CD1c-positive myeloid dendritic cell (primary cell): ENCODE data around the gene ASTN1.

Source experiments
- DNase-seq: peaks from one replicate; pipeline ENCODE4 v3.0.0-alpha.2; 2016; ENCODE audit errors: extremely low spot score

Gene ASTN1

DNA sequence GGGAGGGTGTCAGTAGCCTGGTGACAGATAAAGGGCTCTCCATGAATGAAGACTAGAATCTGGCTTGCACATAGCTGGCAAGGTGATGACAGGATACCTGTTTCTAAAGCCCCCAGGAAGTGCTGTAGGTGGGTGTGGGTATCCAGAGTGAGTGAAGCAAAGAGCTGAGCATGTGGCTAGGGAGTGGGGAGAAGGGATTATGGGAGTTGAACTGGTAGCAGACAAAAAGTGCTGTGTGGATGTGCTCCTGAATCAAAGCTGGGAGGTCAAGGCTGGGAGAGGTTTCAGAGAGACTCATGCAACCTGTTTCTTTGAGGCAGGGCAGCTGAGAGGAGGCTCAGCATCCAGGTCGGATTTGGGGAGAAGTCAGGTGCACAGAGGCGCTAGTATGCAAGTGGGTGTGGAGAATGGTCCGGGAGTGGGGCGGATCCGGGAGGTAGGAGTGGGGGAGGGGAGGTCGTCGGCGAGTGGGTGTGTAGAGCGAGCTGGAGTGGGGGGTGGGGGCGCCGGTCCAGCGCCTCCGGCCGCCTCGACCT lies 600 bp downstream of the ASTN1 start:
- no peak for DNase-seq

DNA sequence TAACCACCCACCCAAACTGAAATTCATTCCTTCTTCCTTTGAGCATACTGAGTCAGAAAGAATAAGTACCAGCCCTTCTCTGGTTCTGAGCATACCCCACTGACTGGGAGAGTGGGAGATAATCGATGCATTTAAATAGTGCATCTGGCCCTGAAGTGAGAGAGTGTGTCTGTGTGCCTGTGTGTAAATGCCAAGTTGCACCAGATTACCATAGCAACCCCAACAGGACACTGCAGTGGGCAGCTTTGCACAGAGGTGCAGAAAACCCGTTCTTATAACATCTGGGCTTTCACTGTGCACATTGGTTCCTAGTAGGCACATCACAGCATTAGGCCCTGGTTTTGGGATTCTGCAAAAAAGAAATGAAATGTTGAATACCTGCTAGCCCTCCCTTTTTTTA lies 2.3 kb downstream of the ASTN1 start:
- no peak for DNase-seq

DNA sequence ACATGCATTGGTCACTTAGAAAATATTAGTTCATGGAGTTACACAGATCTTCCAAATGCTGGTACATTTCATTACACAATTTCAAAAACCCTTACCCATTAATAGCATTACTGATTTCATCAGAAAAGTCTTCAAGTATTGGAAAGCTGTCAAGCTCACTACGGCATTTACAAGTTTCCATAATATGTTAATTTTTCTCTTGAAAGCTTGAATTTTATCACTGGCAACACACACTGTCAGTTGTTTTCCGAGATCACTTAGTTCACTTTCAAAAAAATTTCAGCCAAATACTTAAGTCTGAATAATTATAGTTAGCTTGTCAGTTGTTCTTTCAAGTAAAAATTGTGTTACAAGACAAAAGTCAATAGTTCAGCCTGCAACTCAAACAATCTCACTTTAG lies 18.0 kb downstream of the ASTN1 start:
- no peak for DNase-seq

- DNase-seq, result no peak
Measured at GRCh38 chr1:177145106-177146070, 19.1 kb downstream of the ASTN1 start.

- no peak for DNase-seq
Measured at GRCh38 chr1:177142791-177143271, 21.7 kb downstream of the ASTN1 start.

DNA sequence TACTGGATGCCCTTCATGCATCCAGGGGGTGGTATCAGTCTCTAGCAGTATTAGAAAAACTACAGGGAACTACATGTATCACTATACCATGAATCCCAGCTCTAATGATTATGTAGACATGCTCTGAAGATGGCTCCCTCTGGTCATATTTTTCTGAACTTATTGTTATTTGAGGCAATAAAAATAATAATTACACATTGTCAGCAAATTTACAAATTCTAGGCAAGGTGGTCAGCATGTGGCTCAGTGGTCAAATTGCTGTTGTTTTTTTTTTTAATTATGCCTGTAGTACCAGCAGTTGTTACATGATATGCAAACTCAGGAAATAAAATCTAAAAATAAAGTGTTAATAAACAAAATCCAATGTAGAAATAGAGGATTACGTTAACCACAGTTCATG lies 22.5 kb downstream of the ASTN1 start:
- no peak for DNase-seq

GRCh38 chr1:177138347-177138746 lies 26.2 kb downstream of the ASTN1 start:
- no peak for DNase-seq

DNA sequence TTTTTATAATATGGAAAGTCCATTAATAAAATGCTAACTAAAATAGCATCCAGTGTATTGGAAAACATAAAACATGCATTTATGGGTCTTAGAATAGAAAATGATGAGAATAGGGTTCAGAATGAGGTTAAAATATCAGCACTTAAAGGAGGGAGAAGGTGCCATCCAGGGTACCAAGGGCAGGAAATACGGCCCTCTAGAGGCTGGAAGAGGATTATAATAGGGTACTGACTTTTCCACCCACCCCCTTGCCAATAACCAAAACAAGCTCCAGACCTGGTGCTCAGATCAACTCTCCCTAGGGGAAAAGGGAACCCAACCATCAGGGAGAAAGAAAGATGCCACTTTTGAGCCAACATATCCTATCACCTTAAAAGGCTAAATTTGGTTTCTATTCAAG lies 26.7 kb downstream of the ASTN1 start:
- no peak for DNase-seq

DNA sequence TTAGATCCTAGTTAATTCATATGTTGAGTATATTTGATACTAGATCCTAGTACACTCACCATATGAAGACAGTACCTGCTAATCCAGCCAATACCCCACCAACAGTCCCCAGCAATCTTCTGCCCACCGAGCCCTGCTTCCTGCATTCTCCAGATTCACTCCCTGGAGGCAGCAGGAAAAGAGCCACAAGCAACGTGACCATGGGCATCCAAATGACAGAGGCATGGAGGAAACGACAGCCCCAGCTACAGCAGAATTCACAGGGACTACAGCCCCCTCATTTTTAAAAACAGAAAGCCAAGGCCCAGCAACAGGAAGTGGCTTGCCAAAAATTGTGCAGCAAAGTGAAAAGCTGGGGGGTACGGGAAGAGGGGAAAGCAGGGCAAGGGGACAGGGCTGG lies 29.3 kb downstream of the ASTN1 start:
- no peak for DNase-seq

DNA sequence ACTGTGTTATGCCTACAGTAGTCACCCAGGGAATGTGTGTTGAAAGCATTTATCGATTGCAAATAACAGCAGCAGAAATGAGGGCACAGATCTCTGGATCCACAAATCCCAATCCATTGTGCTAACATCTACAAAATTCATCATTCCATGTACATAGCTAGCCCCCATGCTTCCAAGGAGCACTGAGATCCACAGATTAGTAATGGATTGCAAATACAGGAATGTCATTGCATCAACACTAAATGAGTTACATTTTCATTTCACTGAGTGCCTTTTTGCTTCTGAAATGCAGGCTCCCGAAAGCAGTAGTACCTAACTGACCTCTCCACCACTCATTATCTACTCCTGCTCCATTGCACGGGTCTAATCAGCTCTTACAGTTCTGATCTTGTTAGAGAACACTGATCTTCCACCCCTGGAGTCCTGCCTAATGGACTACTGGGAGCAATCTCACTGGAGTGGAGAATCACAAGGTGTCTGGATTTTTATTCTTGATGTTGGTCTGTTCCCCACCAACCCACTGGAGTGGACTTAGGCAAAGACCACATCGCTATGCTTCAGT lies 30.5 kb downstream of the ASTN1 start:
- no peak for DNase-seq

DNA sequence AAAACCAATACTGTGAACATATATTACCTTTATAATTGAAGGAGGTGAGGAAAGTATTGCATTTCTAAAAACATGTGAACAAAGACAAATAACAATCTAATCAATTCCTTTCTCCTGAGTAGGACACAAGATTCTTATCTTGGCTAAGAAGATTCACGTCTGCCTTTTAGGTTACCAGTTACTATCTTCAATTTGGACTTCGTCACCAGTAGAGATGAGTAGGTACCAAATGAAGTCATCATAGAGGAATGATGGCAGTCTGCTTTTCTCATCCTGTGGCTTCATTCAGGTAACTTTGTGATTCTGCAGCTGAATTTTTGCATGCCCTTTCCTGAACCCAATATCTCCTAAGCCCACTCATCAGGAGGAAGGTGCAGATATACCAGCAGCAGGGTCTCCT lies 32.4 kb downstream of the ASTN1 start:
- DNase-seq, result no peak

DNA sequence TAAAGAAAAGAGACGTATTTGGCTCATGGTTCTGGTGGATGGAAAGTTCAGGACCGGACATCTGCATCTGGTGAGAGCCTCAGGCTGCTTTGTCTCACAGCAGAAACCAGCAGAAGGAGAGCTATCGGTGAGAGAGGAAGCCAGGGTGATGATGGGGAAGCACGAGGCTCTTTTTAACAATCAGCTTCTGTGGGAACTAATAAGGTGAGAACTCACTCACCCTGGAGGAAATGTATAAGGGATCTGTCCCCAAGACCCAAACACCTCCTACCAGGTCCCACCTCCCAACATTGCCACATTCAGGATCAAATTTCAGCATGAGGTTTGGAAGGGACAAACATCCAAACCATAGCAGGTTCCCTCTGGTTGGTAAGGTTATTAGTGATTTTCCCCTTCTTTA lies 32.8 kb downstream of the ASTN1 start:
- no peak for DNase-seq

GRCh38 chr1:177130451-177130945 lies 34.0 kb downstream of the ASTN1 start:
- DNase-seq, result no peak

- no peak for DNase-seq
Measured at GRCh38 chr1:177128665-177129281, 35.7 kb downstream of the ASTN1 start.

DNA sequence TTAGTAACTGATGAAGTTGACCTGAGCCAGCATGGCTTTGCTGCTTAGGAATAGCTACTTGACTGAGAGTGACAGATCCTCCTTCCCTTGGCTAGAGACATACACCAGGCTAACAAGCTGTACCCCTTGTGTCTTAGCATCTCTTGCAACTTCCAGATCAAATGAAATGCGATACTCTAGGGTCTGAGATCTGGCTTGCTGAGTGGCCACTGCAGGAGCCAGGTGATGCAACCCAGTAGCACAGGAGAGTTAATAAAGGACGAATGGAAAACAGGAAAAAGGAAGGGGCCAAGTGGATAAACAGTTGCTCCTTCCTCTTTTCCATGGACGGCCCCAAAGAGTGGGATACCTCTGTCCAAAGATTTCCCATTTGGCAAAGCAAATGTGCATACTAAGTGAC lies 38.2 kb downstream of the ASTN1 start:
- no peak for DNase-seq

DNA sequence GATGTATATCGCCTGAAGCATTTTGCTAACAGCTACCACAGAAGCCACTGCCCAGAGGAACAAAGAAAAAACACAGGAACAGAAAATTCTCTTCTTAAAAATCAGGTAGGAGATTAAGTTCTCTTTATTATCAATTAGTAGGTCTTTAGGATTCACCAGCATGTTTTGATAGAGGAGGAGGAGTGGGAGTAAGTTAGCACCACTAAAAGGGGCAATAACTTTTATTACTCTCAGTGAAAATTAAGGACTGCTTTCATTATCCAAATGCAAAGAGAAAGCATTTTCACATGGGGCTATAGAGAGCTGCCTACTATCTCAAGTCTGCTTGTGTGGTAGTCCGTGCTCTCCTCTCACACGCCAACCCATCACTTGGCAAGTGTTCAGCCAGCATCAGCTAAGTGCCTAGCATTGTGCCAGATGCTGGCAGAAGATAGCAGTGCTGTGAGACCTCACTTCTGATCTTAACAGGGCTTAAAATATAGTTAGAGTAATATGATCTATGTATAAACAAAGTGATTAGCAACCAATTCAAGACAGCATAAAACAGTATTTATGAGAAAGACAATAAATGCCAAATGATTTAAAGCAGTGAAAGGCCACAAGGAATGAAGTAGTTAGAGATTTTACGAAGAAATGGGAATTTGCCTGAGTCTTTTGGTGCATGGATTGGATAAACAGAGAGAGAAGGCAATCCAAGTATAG lies 39.8 kb downstream of the ASTN1 start:
- DNase-seq, result no peak

GRCh38 chr1:177122461-177123251 lies 41.9 kb downstream of the ASTN1 start:
- DNase-seq, result no peak

DNA sequence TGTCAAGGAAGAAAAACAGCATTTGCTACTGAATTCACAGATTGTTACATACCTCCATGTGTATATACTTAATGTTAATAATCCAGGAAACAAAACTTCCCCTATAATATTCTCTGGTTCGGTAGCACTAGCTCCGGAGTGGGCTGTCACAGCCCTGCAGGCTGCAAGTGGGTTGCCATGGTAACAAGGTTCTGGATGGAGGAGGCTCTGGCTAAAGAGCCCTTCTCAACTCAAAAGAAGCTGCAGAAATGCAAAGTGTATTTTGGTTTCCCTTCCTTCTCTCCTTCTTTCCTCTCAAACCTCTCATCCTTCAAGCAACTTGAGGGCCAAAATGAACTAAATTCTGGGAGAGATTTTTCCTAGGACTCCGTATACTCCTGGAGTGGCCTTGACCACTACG lies 45.2 kb downstream of the ASTN1 start:
- no peak for DNase-seq

- no peak for DNase-seq
Measured at GRCh38 chr1:177118901-177119300, 45.6 kb downstream of the ASTN1 start.

DNA sequence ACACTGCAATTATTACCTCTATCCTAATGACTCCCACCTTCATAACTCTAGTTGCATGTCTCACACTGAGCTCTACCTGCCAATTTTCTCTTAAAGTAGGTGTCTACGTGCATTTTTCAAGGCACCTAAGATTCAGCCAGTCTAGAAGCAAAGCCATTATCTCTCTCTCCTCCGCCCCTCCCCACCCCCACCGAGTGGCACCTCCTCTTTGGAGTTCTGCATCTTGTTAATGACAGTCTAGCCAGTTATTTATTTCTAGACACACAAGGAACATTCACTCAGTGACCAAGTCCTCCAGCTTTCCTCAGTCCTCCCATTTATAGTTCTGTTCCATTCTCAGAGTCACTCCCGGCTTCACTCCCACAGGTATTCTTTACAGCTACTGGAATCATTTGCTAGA lies 47.6 kb downstream of the ASTN1 start:
- no peak for DNase-seq
